ENCODE measurements around the gene CD300C. TPM values are rescaled to one million over a fixed set of nuclear protein-coding genes. Genes with fewer than 3 reads are reported as not detected.
"Not testable (repeated sequence)": the region's sequence is repeated elsewhere in the genome, so short reads cannot be mapped to it uniquely, and the experiment has no call there.

Gene CD300C
- polyA plus RNA-seq, 1 donor = 0.18 TPM

DNA sequence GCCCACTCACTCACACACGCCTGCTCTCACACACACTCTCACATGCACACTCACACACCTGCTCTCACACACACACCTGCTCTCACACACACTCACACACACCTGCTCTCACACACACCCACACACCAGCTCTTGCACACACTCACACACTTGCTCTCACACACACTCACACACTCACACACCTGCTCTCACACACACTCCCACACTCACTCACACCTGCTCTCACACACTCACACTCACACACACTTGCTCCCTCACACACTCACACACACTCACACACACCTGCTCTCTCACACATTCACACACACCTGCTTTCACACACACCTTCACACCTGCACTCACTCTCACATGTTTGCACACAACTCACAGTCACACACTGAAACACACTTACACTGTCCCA lies 17.4 kb upstream of the CD300C start:
- no peak for DNase-seq

GRCh38 chr17:74561586-74561985 lies 15.7 kb upstream of the CD300C start:
- DNase-seq = no peak

- DNase-seq = no peak
Measured at GRCh38 chr17:74558882-74559519, 13.1 kb upstream of the CD300C start.

- DNase-seq = not testable (repeated sequence)
Measured at GRCh38 chr17:74558402-74558801, 12.5 kb upstream of the CD300C start.

DNA sequence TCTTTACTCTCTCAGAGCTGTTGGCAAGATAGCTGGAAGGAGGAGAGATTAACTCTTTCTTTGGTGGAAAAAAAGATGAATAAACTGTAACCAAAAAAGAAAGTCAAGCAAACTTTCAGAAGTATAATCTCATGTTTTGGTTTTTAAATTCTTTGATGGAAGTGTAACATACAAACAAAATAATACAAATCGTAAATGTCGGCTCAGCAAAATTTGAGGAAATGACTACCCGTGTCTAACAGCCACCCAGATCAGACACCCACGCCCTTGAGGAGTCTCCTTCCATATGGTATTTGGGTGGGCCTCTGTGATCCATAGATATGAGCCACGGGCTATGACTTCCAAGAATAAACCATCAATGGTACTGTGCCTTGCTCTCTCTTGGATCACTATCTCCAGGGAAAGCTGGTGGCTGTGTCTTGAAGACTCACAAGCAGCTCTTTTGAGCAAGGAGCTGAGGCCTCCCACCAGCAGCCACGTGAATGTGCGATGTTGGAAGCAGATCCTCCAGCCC lies 9.6 kb upstream of the CD300C start:
- DNase-seq = no peak

- DNase-seq = no peak
Measured at GRCh38 chr17:74554909-74555308, 9.0 kb upstream of the CD300C start.

GRCh38 chr17:74552037-74552436 lies 6.1 kb upstream of the CD300C start:
- peak; percentile 17 for DNase-seq

DNA sequence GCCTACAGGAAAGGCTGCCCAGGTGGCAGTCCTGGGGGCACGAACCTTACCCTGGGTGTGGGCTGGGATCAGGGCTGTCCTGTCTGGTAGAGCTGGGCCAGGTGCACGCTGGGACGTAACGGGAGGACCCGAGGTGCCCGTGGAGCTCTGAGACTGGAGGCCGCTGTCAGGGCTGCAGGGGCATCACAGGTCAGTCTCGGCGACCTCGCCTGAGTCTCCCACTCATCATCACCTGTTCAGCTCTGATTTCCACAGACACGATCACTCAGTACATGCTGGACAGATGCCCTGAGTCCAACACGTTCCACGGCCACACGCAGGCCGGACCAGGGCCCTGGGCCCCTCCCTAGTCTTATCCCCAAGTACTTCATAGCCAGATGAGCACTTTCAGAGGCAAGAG lies 4.7 kb upstream of the CD300C start:
- DNase-seq = no peak

GRCh38 chr17:74549343-74549742 lies 3.4 kb upstream of the CD300C start:
- no peak for DNase-seq

DNA sequence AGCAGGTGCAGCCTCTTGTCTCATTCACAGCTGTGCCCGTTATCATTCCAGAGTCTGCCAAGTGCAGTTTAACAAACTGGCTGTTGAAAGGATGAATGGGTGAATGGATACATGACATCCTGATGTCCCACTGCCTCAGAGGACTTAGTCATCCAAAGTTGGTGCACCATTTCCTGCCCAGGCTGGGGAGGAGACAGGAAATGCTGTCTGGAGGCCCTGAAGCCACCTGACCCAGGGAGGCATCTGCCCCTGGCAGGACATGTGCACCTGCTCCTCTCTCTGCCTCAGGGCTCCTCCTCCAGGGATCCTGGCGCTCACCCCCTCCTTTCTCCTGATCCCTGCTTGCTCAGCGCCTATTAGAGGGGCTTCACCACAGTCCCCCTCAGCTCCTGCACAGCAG lies 1.8 kb upstream of the CD300C start:
- DNase-seq = no peak

- no peak for DNase-seq
Measured at GRCh38 chr17:74547264-74547663, 1.3 kb upstream of the CD300C start.

DNA sequence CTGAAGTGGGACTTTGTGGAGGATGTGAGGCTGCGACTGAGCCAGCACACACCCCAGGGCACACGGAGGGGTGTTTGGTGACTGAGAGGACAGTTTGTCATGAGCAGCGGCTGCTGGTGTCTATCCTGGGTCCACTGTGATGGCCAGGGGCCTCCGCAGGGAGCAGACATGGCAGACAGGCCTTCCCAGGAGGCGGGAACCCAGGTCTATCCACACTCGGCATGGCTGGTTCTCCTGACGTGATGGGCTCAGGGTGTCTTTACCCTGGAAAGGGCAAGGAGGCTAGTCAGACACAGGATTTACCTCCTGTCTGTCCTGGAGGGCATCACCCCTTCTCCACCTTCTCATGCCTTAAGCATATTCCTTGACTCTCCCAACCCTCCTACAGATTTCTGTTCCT lies 671 bp upstream of the CD300C start:
- no peak for DNase-seq

DNA sequence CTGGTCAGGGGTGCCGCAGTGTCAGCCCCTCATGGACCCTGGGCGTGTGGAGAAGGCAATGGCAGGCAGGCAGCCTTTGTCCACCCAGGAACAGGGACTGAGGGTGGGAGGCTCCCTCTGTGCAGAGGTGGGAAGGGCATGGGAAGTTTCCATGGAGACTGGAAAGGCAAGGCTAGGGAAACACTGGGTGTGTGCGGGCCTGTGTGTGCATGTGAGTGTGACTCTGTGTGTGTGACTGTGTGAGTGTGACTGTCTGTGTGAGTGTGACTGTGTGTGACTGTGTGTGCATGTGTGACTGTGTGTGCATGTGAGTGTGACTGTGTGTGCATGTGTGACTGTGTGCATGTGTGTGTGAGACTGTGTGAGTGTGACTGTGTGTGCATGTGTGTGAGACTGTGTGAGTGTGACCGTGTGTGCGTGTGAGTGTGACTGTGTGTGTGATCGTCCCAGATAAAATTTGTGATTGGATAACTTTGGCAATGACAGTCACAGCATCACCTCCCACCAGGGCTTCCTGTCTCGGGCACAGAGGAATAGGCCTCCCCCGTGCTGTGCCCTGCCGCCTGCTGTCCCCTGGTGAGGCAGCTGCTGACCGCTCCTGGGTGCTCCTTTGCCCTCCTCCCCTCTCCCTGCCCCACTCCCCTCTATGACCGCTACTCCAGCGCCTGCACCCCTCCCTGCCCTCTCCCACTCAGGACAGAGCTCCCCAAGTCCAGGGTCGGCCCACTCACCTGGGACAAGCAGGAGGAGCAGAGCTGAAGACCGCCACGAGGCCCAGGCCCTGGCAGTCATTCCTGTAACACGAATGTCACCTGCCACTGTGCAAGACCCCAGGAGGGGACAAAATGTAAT lies 698 bp downstream of the CD300C start:
- peak; percentile 5 for DNase-seq

DNA sequence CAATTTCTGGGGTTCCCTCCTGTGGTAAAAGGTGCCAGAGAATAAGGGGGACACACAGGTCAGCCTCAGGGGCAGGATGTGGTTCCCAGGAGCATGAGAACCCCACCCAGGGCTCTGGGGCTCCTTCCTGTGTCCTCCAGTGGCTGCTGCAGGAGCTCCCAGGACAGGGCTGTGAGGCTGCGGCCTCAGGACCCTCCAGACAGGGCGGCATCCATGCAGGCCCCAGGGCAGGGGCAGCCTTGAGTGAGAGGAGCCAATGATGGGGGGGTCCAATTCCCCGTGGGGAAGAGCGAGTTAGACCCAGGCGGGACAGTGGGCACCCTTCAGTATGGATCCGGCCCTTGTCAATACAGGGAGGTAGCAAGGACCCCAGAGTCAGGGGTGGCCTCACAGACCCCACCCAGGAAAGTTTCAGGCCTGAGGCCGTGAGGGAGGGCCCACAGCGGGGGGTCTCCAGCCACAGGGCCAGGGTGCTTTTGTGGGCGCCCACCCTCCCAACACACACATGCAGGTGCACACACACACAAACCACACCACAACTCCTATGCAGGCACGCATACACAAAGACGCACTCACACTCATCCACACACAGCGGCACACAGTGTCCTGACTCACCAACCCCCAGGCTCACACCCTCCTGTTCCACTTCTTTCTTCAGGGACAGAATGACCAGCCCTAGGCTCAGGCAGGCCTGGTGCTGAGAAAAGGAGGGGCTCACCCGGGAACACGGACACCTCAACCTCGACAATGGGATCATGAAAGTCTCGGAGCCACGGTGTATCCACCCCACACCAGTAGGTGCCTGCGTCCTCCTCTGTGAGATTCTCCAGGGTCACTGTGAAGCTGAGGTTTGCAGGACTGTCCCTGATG lies 1.8 kb downstream of the CD300C start:
- no peak for DNase-seq

DNA sequence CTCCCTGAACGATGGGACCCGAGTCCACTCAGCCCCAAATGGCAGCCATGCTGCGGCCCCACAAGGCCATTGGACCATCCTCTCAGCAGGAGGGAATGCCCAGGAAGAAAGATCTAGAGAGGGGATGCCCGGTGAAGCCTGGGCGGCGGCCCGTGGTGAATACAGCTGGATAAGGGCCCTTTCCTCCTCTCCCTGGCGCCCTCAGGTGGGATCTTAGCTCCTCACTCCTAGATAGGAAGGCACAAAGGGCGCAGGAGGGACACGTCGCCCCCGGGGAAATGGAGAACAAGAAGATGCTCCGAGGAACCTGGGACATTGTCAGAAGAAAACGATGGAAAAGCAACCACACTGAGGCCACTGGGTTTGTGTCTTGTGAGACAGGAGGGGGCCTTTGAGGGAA lies 2.5 kb downstream of the CD300C start:
- no peak for DNase-seq

DNA sequence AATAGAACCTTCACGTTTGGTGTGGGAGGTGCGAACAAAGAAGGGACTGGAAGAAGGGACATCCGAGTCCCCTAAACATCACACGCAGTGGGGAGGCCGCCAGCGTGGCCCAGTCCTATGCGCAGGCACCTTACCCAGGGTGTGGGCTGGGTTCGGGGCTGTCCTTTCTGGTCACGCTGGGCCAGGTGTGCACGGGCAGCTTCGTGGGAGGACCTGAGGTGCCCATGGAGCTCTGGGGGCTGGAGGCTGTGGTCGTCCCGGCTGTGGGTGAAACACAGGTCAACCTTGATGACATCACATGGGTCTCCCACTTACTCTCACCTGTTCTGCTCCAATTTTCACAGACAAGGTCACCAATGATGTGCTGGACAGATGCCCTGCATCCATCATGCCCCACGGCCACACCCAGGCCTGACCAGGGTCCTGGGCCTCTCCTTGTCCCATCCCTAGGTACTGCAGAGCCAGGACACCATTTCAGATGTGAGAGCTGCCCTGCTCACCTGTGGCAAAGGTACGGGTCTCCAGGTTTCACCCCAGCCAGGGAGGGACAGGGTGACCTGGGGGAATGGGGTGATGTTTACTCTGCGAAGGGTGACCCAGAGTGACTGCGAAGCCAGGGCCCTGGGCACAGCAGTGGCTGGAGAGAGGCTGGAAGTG lies 3.1 kb downstream of the CD300C start:
- DNase-seq = no peak

DNA sequence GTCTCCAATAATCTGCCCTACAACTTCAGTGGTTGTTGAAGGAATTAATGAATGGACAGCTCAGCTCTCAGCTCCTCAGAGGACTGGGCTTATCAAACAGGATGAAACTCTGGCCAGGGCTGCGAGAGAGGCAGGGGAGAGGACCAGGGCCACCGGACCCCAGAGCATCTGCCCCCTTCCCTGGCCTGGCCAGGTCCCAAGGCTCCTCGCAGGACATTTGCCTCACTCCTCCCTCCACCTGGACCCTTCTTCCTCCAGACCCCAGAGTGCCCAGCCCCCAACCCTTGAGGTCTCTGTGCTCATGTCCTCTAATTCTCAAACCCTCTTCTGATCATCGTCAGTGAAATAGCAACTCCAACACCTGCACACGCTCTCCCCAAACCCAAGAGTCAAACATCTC lies 3.7 kb downstream of the CD300C start:
- no peak for DNase-seq

- no peak for DNase-seq
Measured at GRCh38 chr17:74541176-74542111, 4.5 kb downstream of the CD300C start.

DNA sequence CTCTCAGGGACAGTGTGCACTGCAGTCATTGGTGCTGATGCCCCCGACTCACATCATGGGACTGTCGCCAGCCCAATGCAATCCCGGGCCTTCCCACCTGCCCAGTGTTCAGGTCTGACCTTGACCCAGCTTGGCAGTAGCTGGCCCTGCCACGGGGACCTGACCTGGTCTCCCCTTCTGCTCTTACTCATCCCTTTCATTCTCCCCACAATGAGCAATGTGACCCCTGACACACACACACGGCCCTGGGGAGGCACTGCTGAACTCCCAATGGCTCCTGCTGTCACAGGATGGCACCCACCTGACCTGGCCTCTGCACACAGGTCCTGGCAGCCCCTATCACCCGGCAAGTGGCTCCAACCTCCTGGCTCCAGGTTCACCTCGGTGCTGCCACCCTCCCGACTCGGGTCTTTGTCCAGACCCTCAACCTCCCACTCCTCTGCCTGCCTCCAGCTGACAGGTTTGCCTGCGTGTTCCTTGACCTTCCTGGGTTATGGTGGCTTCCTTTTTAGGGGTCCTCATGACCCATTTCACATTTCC lies 6.6 kb downstream of the CD300C start:
- DNase-seq = no peak

GRCh38 chr17:74536890-74537289 lies 9.0 kb downstream of the CD300C start:
- DNase-seq = no peak

DNA sequence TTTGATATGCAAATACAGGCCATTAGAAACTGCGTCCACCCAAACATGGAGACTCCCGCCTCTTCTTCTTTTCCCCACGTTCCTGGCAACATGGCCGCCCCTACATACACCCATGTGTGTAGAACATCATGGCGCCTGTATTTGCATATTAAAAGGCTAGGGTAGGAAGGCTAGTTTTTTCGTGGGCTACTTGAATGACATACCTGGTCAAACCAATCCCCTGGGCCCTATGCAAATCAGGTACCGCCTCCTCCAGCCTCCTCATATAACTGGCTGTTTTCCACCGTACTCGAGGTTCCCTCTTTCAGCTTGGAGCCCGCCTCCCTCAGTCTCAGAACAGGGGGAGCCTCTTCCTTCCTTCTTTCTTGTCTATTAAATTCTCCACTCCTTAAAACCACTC lies 13.8 kb downstream of the CD300C start:
- no peak for DNase-seq

All from left kidney (tissue), 2 donors.